Ectodermal cell (in vitro differentiated cells): ENCODE measurements around the gene GNAZ.

Experiments
- H3K27ac ChIP-seq: 2 replicates; pipeline ENCODE4 v1.7.0; 2013; ENCODE audit warnings: mild to moderate bottlenecking, low read depth, low read length; ENCODE audit not compliant: insufficient read depth, poor library complexity, severe bottlenecking
- H3K27me3 ChIP-seq: 2 replicates; pipeline ENCODE4 v1.7.0; 2013; ENCODE audit warnings: mild to moderate bottlenecking, low read length; ENCODE audit not compliant: insufficient read depth, control insufficient read depth, poor library complexity, severe bottlenecking
- H3K36me3 ChIP-seq: one replicate; pipeline ENCODE4 v1.7.0; 2013; ENCODE audit warnings: low read length; ENCODE audit not compliant: control insufficient read depth, insufficient read depth
- H3K4me1 ChIP-seq: one replicate; pipeline ENCODE4 v1.7.0; 2013; ENCODE audit warnings: low read length; ENCODE audit not compliant: control insufficient read depth, insufficient read depth
- H3K4me3 ChIP-seq: 2 replicates; pipeline ENCODE4 v1.7.0; 2013; ENCODE audit warnings: low read depth, low read length, control low read depth; ENCODE audit not compliant: insufficient read depth
- H3K9me3 ChIP-seq: 2 replicates; pipeline ENCODE4 v1.7.0; 2013; ENCODE audit warnings: mild to moderate bottlenecking, low read length, moderate library complexity; ENCODE audit not compliant: control insufficient read depth
- WGBS, 2 experiments: methylation state at CpG; one replicate each; pipeline ENCODE4 v1.1.7; 2013; ENCODE audit warnings: missing lambda C conversion rate in 2 of 2; 5-methylcytosine and 5-hydroxymethylcytosine counted together

GNAZ gene

GRCh38 chr22:23072077-23072910 lies 2.0 kb downstream of the GNAZ start:
- Histone ChIP-seq H3K27ac (no peak overlapping the region), H3K4me3 (no peak overlapping the region), H3K27me3 (peaks cover 26% of the 10 kb centered on the region), H3K4me1 (peaks cover 16% of the 10 kb centered on the region), H3K36me3 (no peaks in the 10 kb centered on the region), H3K9me3 (no peaks in the 10 kb centered on the region)
- WGBS, 2 experiments = 92% methylated on average over 11 of the region's 11 CpGs

- Histone ChIP-seq H3K27me3 (peaks cover 19% of the 10 kb centered on the region), H3K27ac (no peak overlapping the region), H3K4me3 (no peak overlapping the region), H3K36me3 (no peaks in the 10 kb centered on the region), H3K4me1 (peaks cover 16% of the 10 kb centered on the region), H3K9me3 (no peaks in the 10 kb centered on the region)
- WGBS, 2 experiments = 95 to 96% methylated on average over 11 of the region's 11 CpGs
Observed at GRCh38 chr22:23072911-23073491, 2.7 kb downstream of the GNAZ start.

DNA sequence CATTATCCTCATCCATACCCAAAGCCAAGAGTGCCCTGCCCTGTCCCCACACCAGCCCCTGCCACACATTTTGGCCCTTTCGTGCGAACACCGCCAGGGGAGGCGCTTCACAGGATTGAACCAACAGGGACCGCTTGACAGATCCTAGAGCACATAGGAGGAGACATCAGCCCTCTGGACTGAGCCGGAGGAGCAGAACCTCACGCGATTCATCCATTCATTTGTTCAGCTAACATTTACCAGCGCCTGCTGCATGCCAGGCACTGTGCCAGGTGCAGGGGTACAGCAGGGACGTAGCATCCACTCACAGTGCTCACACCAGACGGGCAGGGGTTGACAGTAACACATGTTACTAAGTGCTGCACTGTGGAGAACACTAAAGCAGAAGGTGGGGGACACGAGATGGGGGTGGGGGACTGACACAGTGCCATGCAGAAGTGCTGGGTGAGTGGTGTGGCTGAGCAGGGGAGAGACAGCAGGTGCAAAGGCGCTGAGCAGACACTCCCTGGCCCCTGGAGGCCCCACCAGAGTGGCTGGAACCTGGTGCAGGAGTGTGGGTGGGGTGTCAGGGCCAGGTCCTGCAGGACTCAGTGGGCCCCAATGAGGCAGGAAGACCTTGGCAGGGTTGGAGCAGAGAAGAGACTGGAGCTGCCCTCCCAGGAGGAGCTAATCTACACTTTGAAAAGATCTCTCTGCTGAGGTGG lies 3.4 kb downstream of the GNAZ start:
- no peak overlapping the region for H3K4me3 ChIP-seq
- H3K36me3 ChIP-seq = no peaks in the 10 kb centered on the region
- no peaks in the 10 kb centered on the region for H3K9me3 ChIP-seq
- H3K27ac ChIP-seq = no peak overlapping the region
- 85 to 88% methylated on average over 13 of the region's 13 CpGs for WGBS, 2 experiments
- H3K4me1 ChIP-seq = peaks cover 16% of the 10 kb centered on the region
- peaks cover 12% of the 10 kb centered on the region for H3K27me3 ChIP-seq

GRCh38 chr22:23074451-23074850 lies 4.1 kb downstream of the GNAZ start:
- no peak overlapping the region for H3K4me3 ChIP-seq
- no peaks in the 10 kb centered on the region for H3K9me3 ChIP-seq
- no peaks in the 10 kb centered on the region for H3K36me3 ChIP-seq
- H3K27me3 ChIP-seq = peaks cover 4% of the 10 kb centered on the region
- 88 to 90% methylated on average over 7 of the region's 7 CpGs for WGBS, 2 experiments
- H3K27ac ChIP-seq = no peak overlapping the region
- H3K4me1 ChIP-seq = peaks cover 11% of the 10 kb centered on the region

GRCh38 chr22:23075050-23075449 lies 4.7 kb downstream of the GNAZ start:
- no peak overlapping the region for H3K4me3 ChIP-seq
- H3K36me3 ChIP-seq = no peaks in the 10 kb centered on the region
- 97 to 98% methylated on average over 4 of the region's 4 CpGs for WGBS, 2 experiments
- no peaks in the 10 kb centered on the region for H3K27me3 ChIP-seq
- H3K27ac ChIP-seq = no peak overlapping the region
- H3K9me3 ChIP-seq = no peaks in the 10 kb centered on the region
- H3K4me1 ChIP-seq = peaks cover 9% of the 10 kb centered on the region

DNA sequence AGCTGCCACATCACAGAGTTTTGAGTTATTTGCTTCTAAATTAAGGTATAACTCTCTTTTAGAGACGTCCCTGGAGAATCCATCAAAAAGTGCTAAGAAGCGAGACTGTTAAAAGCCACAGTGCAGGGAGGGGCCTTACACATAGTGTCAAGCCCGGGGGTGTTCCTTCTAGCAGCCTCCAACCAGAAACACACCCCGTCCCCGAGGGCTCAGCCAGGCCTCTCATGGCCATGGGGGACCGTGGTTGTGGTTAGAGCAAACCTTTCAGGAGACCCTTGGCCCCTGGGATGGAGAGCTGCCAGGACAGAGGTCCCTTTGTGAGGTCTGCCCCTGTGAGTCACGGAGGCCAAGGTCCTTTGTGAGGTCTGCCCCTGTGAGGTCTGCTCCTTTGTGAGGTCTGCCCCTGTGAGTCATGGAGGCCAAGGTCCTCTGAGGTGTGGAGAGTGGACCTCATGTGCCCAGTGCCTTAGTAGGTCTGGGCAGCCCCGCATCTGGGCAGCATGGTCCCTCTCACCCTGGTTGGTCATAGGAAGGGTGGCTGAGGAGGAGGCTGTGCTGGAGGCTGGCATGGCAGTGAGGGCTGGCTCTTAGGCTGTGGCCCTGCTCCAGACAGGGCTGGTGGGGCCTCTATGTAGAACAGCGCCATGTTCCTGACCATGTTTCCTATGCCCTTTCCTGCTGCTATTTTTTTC lies 5.4 kb downstream of the GNAZ start:
- WGBS, 2 experiments = 93% methylated on average over 9 of the region's 9 CpGs
- H3K27ac ChIP-seq = no peak overlapping the region
- H3K36me3 ChIP-seq = no peaks in the 10 kb centered on the region

DNA sequence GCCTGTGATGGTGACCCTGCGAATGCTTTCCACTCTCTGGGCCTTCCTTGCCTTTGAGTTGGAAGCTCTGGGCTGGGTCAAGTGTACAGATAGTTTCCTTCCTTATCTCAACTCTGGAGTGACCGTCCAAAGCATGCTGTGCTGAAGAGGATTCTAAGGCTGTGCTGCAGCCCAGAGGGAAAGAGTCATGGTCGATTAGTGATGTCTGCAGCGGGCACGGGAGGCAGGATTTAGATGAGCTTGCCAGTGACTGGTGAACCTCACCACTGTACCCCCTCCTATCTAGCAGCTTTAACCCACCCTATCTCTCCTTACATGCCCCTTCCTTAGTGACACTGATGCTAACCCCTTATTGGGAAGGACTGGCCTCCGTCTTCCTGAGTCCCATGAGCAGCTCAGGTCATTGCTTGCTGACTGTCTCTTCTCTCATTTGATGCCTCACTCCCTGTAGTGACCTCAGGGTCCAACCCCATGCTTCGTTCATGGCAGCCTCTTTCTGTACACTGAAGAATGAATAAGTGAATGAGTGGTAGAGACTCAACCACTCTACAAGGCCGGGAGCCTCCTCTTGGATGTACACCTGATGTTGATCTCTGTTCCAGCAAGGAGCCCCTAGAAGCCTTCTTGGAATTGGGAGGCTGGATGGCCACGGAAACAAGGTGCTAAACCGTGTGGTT lies 6.7 kb downstream of the GNAZ start:
- Histone ChIP-seq H3K27ac (no peak overlapping the region), H3K27me3 (no peaks in the 10 kb centered on the region), H3K36me3 (no peaks in the 10 kb centered on the region), H3K4me1 (no peaks in the 10 kb centered on the region), H3K9me3 (no peaks in the 10 kb centered on the region), H3K4me3 (no peak overlapping the region)
- WGBS, 2 experiments = 95 to 96% methylated on average over 10 of the region's 10 CpGs

More for the DNA sequence above, 5.4 kb downstream of the GNAZ start:
- H3K4me1 ChIP-seq = peaks cover 9% of the 10 kb centered on the region
- H3K27me3 ChIP-seq = no peaks in the 10 kb centered on the region
- H3K4me3 ChIP-seq = no peak overlapping the region
- H3K9me3 ChIP-seq = no peaks in the 10 kb centered on the region

GRCh38 chr22:23077627-23078461 lies 7.5 kb downstream of the GNAZ start:
- no peak overlapping the region for H3K4me3 ChIP-seq
- H3K9me3 ChIP-seq = no peaks in the 10 kb centered on the region
- WGBS, 2 experiments = 92 to 93% methylated on average over 11 of the region's 11 CpGs
- H3K36me3 ChIP-seq = no peaks in the 10 kb centered on the region
- H3K27ac ChIP-seq = no peak overlapping the region
- no peaks in the 10 kb centered on the region for H3K4me1 ChIP-seq
- H3K27me3 ChIP-seq = no peaks in the 10 kb centered on the region

DNA sequence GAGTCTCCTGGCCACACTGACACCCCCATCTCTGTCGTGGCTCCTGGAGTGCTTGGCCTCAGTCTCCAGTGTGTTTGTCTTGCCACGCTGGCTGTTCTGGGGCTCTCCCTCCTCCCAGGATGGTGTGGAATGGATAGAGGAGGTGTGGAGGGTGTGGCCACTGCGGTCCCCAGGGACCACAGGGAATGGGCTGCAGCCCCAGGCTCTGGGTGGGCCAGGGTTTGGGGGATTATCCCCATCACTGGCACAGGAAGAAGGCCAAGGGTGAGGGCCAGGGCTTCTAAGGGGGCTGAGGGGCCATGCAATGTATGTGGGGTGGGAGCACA lies 8.1 kb downstream of the GNAZ start:
- Histone ChIP-seq H3K9me3 (no peaks in the 10 kb centered on the region), H3K4me3 (no peak overlapping the region)
- 94 to 96% methylated on average over 3 of the region's 3 CpGs for WGBS, 2 experiments

More for the DNA sequence above, 8.1 kb downstream of the GNAZ start:
- Histone ChIP-seq H3K27ac (no peak overlapping the region), H3K36me3 (no peaks in the 10 kb centered on the region), H3K4me1 (no peaks in the 10 kb centered on the region), H3K27me3 (no peaks in the 10 kb centered on the region)
